GM12878 (cell line): ENCODE measurements around the gene FLYWCH2. TPM values are rescaled to one million over a fixed set of nuclear protein-coding genes. Genes with fewer than 3 reads are reported as not detected.

Source experiments
- FOXK2 ChIP-seq: fragments of 450-650 bp; IDR thresholded peaks from 2 replicates; pipeline ENCODE4 v1.6.1; 2017; ENCODE audit warnings: mild to moderate bottlenecking, moderate library complexity
- MAX ChIP-seq: IDR thresholded peaks from 2 replicates; pipeline ENCODE4 v1.6.1; 2012; ENCODE audit warnings: low read depth, low read length, improper control_type of control experiment
- MLLT1 ChIP-seq: fragments of 450-650 bp; IDR thresholded peaks from 2 replicates; pipeline ENCODE4 v1.6.1; 2016; ENCODE audit warnings: mild to moderate bottlenecking
- NBN ChIP-seq: fragments of 450-650 bp; IDR thresholded peaks from 2 replicates; pipeline ENCODE4 v1.6.1; 2016
- NR2F1 ChIP-seq: fragments of 450-650 bp; conservative IDR thresholded peaks from 2 replicates; pipeline ENCODE4 v1.6.1; 2017; ENCODE audit warnings: mild to moderate bottlenecking
- POLR2A ChIP-seq: IDR thresholded peaks from 2 replicates; pipeline ENCODE4 v1.6.1; 2011; ENCODE audit warnings: low read depth, mild to moderate bottlenecking, low read length
- RCOR1 ChIP-seq: conservative IDR thresholded peaks from 2 replicates; pipeline ENCODE4 v1.6.1; 2012; ENCODE audit warnings: low read depth, low read length, improper control_type of control experiment
- STAT3 ChIP-seq: IDR thresholded peaks from 2 replicates; pipeline ENCODE4 v1.6.1; 2011; ENCODE audit warnings: low read depth, low read length, improper control_type of control experiment
- USF1 ChIP-seq: IDR thresholded peaks from 2 replicates; pipeline ENCODE4 v1.6.1; 2011; ENCODE audit warnings: borderline replicate concordance, low read depth, mild to moderate bottlenecking, moderate library complexity, mixed read lengths, low read length; ENCODE audit not compliant: insufficient read depth; ENCODE audit errors: extremely low read length
- ZBTB11 ChIP-seq: fragments of 450-650 bp; formaldehyde crosslinking; IDR thresholded peaks from 2 replicates; pipeline ENCODE4 v1.5.0; 2022; ENCODE audit warnings: mild to moderate bottlenecking, missing genetic modification characterization
- ZBTB40 ChIP-seq: fragments of 450-650 bp; IDR thresholded peaks from 2 replicates; pipeline ENCODE4 v1.6.1; 2016; ENCODE audit warnings: mild to moderate bottlenecking, moderate library complexity, borderline replicate concordance
- ZNF384 ChIP-seq: IDR thresholded peaks from 2 replicates; pipeline ENCODE4 v1.6.1; 2012; ENCODE audit warnings: low read depth, mild to moderate bottlenecking, low read length, improper control_type of control experiment, borderline replicate concordance
- ZNF687 ChIP-seq: fragments of 450-650 bp; IDR thresholded peaks from 2 replicates; pipeline ENCODE4 v1.6.1; 2017; ENCODE audit warnings: mild to moderate bottlenecking, moderate library complexity
- polyA plus RNA-seq, 11 experiments: library from polyadenylated mRNA; depleted of rRNA in 4 of 11; unstranded in 6 of 11; stranded (reverse) in 5 of 11; fragments of >200 nt; fragmentation: Nextera tagmentation in 4 of 11; fragmentation: Illumina TruSeq in 1 of 11; extraction: Ambion mirVana in 4 of 11; extraction: Trizol in 1 of 11; gene quantifications; 1 replicate in 1 of 11; 2 replicates in 10 of 11; pipeline versions ENCODE4 v1.2.1 to v1.2.3, GENCODE V29; 2011 to 2016; ENCODE audit warnings: inconsistent platforms in 2 of 11, missing spikeins in 2 of 11, low read depth in 1 of 11
- total RNA-seq, 4 experiments: library from RNA; depleted of rRNA in 3 of 4; stranded (reverse); fragments of >200 nt in 3 of 4; fragmentation: Illumina TruSeq in 1 of 4; extraction: Trizol in 1 of 4; gene quantifications; 2 replicates each; pipeline versions ENCODE4 v1.2.1 to v1.2.3, GENCODE V29; 2013 to 2021

Gene FLYWCH2
- total and polyA plus RNA-seq, 10 of the 15 experiments (the other 5 are each of a cell fraction or from before 2014, with no cell fraction given) = 0.27 to 43.1 (median 17.7) TPM

GRCh38 chr16:2881783-2882649 is 999 bp upstream of the FLYWCH2 start (continued):
- TF ChIP-seq ZBTB40 = no peak
- TF ChIP-seq RCOR1 = no peak
- no peak for TF ChIP-seq MLLT1
- TF ChIP-seq POLR2A = peak; percentile 38; the same call in 1 of the 2 replicates
- TF ChIP-seq ZNF687 = no peak
- TF ChIP-seq FOXK2 = no peak
- 0 out of 2 replicates have a peak, but pooled peaks have one; percentile 3 for TF ChIP-seq NBN
- peak; percentile 6 for TF ChIP-seq USF1
- no peak for TF ChIP-seq STAT3
- no peak for TF ChIP-seq NR2F1
- TF ChIP-seq ZNF384 = peak; percentile 48; the same call in 1 of the 2 replicates
- no peak for TF ChIP-seq ZBTB11 (CRISPR knock-in tag)
- TF ChIP-seq MAX = peak; percentile 33; the same call in 1 of the 2 replicates
